GM12878 (cell line): ENCODE measurements around the gene CELF2. TPM values are rescaled to one million over a fixed set of nuclear protein-coding genes. Genes with fewer than 3 reads are reported as not detected.
A peak's percentile ranks its signal among the peaks of the same experiment; 100 is the strongest.

Source experiments
- BCL11A ChIP-seq: IDR thresholded peaks from 2 replicates; pipeline ENCODE4 v1.6.1; 2011; ENCODE audit warnings: low read depth, low read length
- CEBPB ChIP-seq, 2 experiments: fragments of 150-350 bp in 1 of 2; IDR thresholded peaks; 2 replicates each; pipeline ENCODE4 v1.6.1; 2012 to 2014; ENCODE audit warnings: low read depth in 2 of 2, low read length in 2 of 2, borderline replicate concordance in 1 of 2, inconsistent platforms in 1 of 2
- CHD4 ChIP-seq: fragments of 200-600 bp; sonication (generic); IDR thresholded peaks from 2 replicates; pipeline ENCODE4 v1.6.1; 2016; ENCODE audit warnings: mild to moderate bottlenecking
- DPF2 ChIP-seq: fragments of 450-650 bp; IDR thresholded peaks from 2 replicates; pipeline ENCODE4 v1.6.1; 2017; ENCODE audit warnings: mild to moderate bottlenecking
- EED ChIP-seq: sonication (generic); IDR thresholded peaks from 2 replicates; pipeline ENCODE4 v1.6.1; 2016; ENCODE audit warnings: antibody characterized with exemption, low read depth
- ETV6 ChIP-seq, 2 experiments: fragments of 450-650 bp in 1 of 2; IDR thresholded peaks in 1 of 2; conservative IDR thresholded peaks in 1 of 2; 2 replicates each; pipeline ENCODE4 v1.6.1; 2014; ENCODE audit warnings: antibody characterized with exemption in 1 of 2, borderline replicate concordance in 1 of 2, low read depth in 1 of 2, mild to moderate bottlenecking in 1 of 2, moderate library complexity in 1 of 2
- GATAD2B ChIP-seq: fragments of 450-650 bp; conservative IDR thresholded peaks from 2 replicates; pipeline ENCODE4 v1.6.1; 2017; ENCODE audit warnings: low read depth, mild to moderate bottlenecking, moderate library complexity
- HCFC1 ChIP-seq: fragments of 150-350 bp; IDR thresholded peaks from 2 replicates; pipeline ENCODE4 v1.6.1; 2014; ENCODE audit warnings: low read length
- IKZF2 ChIP-seq, 2 experiments: fragments of 450-650 bp; IDR thresholded peaks; 2 replicates each; pipeline ENCODE4 v1.6.1; 2017; ENCODE audit warnings: mild to moderate bottlenecking in 2 of 2, moderate library complexity in 2 of 2
- IRF4 ChIP-seq: IDR thresholded peaks from 2 replicates; pipeline ENCODE4 v1.6.1; 2011; ENCODE audit warnings: low read depth, low read length
- MYB ChIP-seq: fragments of 150-350 bp; IDR thresholded peaks from 2 replicates; pipeline ENCODE4 v1.6.1; 2014; ENCODE audit warnings: mild to moderate bottlenecking, low read depth, low read length, borderline replicate concordance
- NFXL1 ChIP-seq: fragments of 450-650 bp; IDR thresholded peaks from 2 replicates; pipeline ENCODE4 v1.6.1; 2017; ENCODE audit warnings: antibody characterized with exemption, mild to moderate bottlenecking, borderline replicate concordance
- NRF1 ChIP-seq: conservative IDR thresholded peaks from 2 replicates; pipeline ENCODE4 v1.6.1; 2011; ENCODE audit warnings: mild to moderate bottlenecking, low read depth, low read length, improper control_type of control experiment
- POU2F2 ChIP-seq: IDR thresholded peaks from 3 replicates; pipeline ENCODE4 v1.6.1; 2011; ENCODE audit warnings: low read depth, mild to moderate bottlenecking, low read length, borderline replicate concordance
- RBBP5 ChIP-seq: fragments of 200-600 bp; sonication (generic); conservative IDR thresholded peaks from 2 replicates; pipeline ENCODE4 v1.6.1; 2016
- SMARCA5 ChIP-seq: fragments of 450-650 bp; IDR thresholded peaks from 2 replicates; pipeline ENCODE4 v1.6.1; 2017; ENCODE audit warnings: mild to moderate bottlenecking
- USF2 ChIP-seq: IDR thresholded peaks from 2 replicates; pipeline ENCODE4 v1.6.1; 2011; ENCODE audit warnings: low read depth, low read length, improper control_type of control experiment, borderline replicate concordance
- WRNIP1 ChIP-seq: IDR thresholded peaks from 2 replicates; pipeline ENCODE4 v1.6.1; 2011; ENCODE audit warnings: low read depth, low read length, improper control_type of control experiment, borderline replicate concordance
- ZBTB33 ChIP-seq: fragments of 450-650 bp; IDR thresholded peaks from 2 replicates; pipeline ENCODE4 v1.6.1; 2017; ENCODE audit warnings: mild to moderate bottlenecking
- ZNF687 ChIP-seq: fragments of 450-650 bp; IDR thresholded peaks from 2 replicates; pipeline ENCODE4 v1.6.1; 2017; ENCODE audit warnings: mild to moderate bottlenecking, moderate library complexity
- ZZZ3 ChIP-seq: IDR thresholded peaks from 2 replicates; pipeline ENCODE4 v1.6.1; 2011; ENCODE audit warnings: low read depth; ENCODE audit not compliant: control insufficient read depth, insufficient read length
- polyA plus RNA-seq, 11 experiments: library from polyadenylated mRNA; depleted of rRNA in 4 of 11; unstranded in 6 of 11; stranded (reverse) in 5 of 11; fragments of >200 nt; fragmentation: Nextera tagmentation in 4 of 11; fragmentation: Illumina TruSeq in 1 of 11; extraction: Ambion mirVana in 4 of 11; extraction: Trizol in 1 of 11; gene quantifications; 1 replicate in 1 of 11; 2 replicates in 10 of 11; pipeline versions ENCODE4 v1.2.1 to v1.2.3, GENCODE V29; 2011 to 2016; ENCODE audit warnings: inconsistent platforms in 2 of 11, missing spikeins in 2 of 11, low read depth in 1 of 11
- total RNA-seq, 4 experiments: library from RNA; depleted of rRNA in 3 of 4; stranded (reverse); fragments of >200 nt in 3 of 4; fragmentation: Illumina TruSeq in 1 of 4; extraction: Trizol in 1 of 4; gene quantifications; 2 replicates each; pipeline versions ENCODE4 v1.2.1 to v1.2.3, GENCODE V29; 2013 to 2021

Gene CELF2
- total and polyA plus RNA-seq, 10 of the 15 experiments (the other 5 are each of a cell fraction or from before 2014, with no cell fraction given): 20.8 to 129 (median 86.3) TPM

GRCh38 chr10:11242443-11243387, 225.0 kb downstream of the CELF2 start (continued):
- TF ChIP-seq ZBTB33 (no peak), EED (peak; percentile 69), ZZZ3 (no peak), IRF4 (peak; percentile 53; the same call in 1 of the 2 replicates), HCFC1 (no peak), POU2F2 (0 out of 3 replicates have a peak, but pooled peaks have one; percentile 9), CHD4 (no peak), ETV6 (conservative IDR thresholded peaks at IDR 0.05 in 1 of 2, IDR thresholded peaks at IDR 0.05 in 1 of 2; ENCODE audit: borderline replicate concordance in 1 of 2, low read depth in 1 of 2) (peak in 1 of 2 experiments; percentile 65; a peak in 1 of 4 replicates), GATAD2B (peak; percentile 79; the same call in 1 of the 2 replicates), SMARCA5 (0 out of 2 replicates have a peak, but pooled peaks have one; percentile 14), USF2 (no peak), IKZF2 (IDR thresholded peaks at IDR 0.05) (peak; percentile 65 to 73; a peak in 2 of 4 replicates), RBBP5 (no peak), WRNIP1 (0 out of 2 replicates have a peak, but pooled peaks have one; percentile 84), CEBPB (IDR thresholded peaks at IDR 0.05; ENCODE audit: borderline replicate concordance in 1 of 2, low read depth in 2 of 2, low read length in 2 of 2) (0 out of 4 replicates have a peak, but pooled peaks of 1 of the 2 experiments have one; percentile 6), DPF2 (peak; percentile 84), MYB (peak; percentile 64; the same call in 1 of the 2 replicates), NRF1 (no peak), BCL11A (peak; percentile 46; the same call in 1 of the 2 replicates), ZNF687 (peak; percentile 86), NFXL1 (no peak)
